B cell (primary cell): Measurements from ENCODE around the gene EIF2S3B.

Source experiments
- EZH2 ChIP-seq: IDR thresholded peaks from 2 replicates; pipeline ENCODE4 v1.6.1; 2012; ENCODE audit warnings: borderline replicate concordance, low read depth, mild to moderate bottlenecking, moderate library complexity, low read length; ENCODE audit not compliant: insufficient read depth, poor library complexity, severe bottlenecking
- TF ChIP-seq, protein P1 (sequence below): fragments of 200-600 bp; IDR thresholded peaks from one replicate; pipeline ENCODE4 v1.8.0; 2022; ENCODE audit warnings: antibody characterized with exemption, mild to moderate bottlenecking

DNA sequence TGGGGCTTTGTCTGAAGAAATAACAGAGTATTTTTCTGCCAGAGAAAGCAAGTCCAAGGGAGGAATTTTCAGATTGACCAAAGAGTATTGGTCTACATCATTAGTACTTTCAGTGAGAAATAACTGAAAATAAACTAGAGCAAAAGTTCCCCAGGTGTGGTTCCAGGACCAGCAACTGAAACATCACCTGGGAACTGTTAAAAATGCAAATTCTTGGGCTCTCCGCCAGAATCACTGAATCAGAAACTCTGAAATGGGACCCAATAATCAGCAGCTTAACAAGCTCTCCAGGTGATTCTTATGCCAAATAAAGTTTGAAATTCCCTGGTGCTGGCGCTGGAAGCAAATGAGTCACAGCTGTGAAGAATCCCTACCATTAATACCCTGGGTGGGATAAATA lies 52.1 kb downstream of the EIF2S3B start:
- TF ChIP-seq, protein P1, sequence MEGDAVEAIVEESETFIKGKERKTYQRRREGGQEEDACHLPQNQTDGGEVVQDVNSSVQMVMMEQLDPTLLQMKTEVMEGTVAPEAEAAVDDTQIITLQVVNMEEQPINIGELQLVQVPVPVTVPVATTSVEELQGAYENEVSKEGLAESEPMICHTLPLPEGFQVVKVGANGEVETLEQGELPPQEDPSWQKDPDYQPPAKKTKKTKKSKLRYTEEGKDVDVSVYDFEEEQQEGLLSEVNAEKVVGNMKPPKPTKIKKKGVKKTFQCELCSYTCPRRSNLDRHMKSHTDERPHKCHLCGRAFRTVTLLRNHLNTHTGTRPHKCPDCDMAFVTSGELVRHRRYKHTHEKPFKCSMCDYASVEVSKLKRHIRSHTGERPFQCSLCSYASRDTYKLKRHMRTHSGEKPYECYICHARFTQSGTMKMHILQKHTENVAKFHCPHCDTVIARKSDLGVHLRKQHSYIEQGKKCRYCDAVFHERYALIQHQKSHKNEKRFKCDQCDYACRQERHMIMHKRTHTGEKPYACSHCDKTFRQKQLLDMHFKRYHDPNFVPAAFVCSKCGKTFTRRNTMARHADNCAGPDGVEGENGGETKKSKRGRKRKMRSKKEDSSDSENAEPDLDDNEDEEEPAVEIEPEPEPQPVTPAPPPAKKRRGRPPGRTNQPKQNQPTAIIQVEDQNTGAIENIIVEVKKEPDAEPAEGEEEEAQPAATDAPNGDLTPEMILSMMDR, result no peak
- no peak for TF ChIP-seq EZH2
